Stimulated activated CD4-positive, alpha-beta T cell treated with anti-CD3 and anti-CD28 coated beads, Interleukin-4, amount 100 ng/mL, for 4 hours (primary cell): ENCODE measurements around the gene CARD6.
"Not testable (repeated sequence)": the region's sequence is repeated elsewhere in the genome, so short reads cannot be mapped to it uniquely, and the experiment has no call there.

ENCODE experiments used
- DNase-seq, 2 experiments: peaks; one replicate each; pipeline ENCODE4 v3.0.0-alpha.2; 2020

The CARD6 gene

GRCh38 chr5:40877371-40877988 lies 36.3 kb downstream of the CARD6 start:
- peak in 1 of 2 experiments; percentile 37 for DNase-seq

GRCh38 chr5:40879163-40879942 lies 38.2 kb downstream of the CARD6 start:
- no peak for DNase-seq

GRCh38 chr5:40882291-40882690 lies 41.1 kb downstream of the CARD6 start:
- DNase-seq, result no peak

- not testable (repeated sequence) for DNase-seq
Observed at GRCh38 chr5:40883051-40883450, 41.9 kb downstream of the CARD6 start.

- DNase-seq, result not testable (repeated sequence)
Observed at GRCh38 chr5:40895440-40896425, 54.6 kb downstream of the CARD6 start.

GRCh38 chr5:40904205-40904993 lies 63.2 kb downstream of the CARD6 start:
- no peak for DNase-seq

GRCh38 chr5:40904994-40905306 lies 63.8 kb downstream of the CARD6 start:
- DNase-seq, result no peak

GRCh38 chr5:40906351-40906751 lies 65.2 kb downstream of the CARD6 start:
- DNase-seq, result no peak

- DNase-seq, result no peak
Observed at GRCh38 chr5:40909264-40909663, 68.1 kb downstream of the CARD6 start, which contains the start of gene C7. Gene C7 (plus strand): TSS chr5:40909497. CDS start chr5:40909611, 114 bp downstream.

GRCh38 chr5:40909723-40910122 lies 68.6 kb downstream of the CARD6 start:
- DNase-seq, result no peak
